Stimulated activated memory B cell treated with anti-CD40 and anti-IgM and Interleukin-4, amounts not matched to agents 10 μg/mL and 1 μg/mL and 100 μg/mL, for 72 hours (primary cell): ENCODE results near the gene IFITM2.
A peak's percentile ranks its signal among the peaks of the same experiment; 100 is the strongest.
"Not testable (repeated sequence)": the region's sequence is repeated elsewhere in the genome, so short reads cannot be mapped to it uniquely, and the experiment has no call there.

ENCODE experiments used
- ATAC-seq: fragments of 150-1000 bp; cut with Tn5 transposase; 2 replicates; pipeline ENCODE4 v1.10.0; 2021
- H3K27ac Mint-ChIP-seq: one replicate; pipeline ENCODE4 v1.8.0; 2022; ENCODE audit warnings: mild to moderate bottlenecking, mixed read lengths
- H3K27me3 Mint-ChIP-seq: one replicate; pipeline ENCODE4 v1.8.0; 2022; ENCODE audit warnings: mixed read lengths
- H3K36me3 Mint-ChIP-seq: one replicate; pipeline ENCODE4 v1.8.0; 2022; ENCODE audit warnings: mixed read lengths
- H3K4me1 Mint-ChIP-seq: one replicate; pipeline ENCODE4 v1.8.0; 2022; ENCODE audit warnings: mixed read lengths
- H3K4me3 Mint-ChIP-seq: one replicate; pipeline ENCODE4 v1.8.0; 2022; ENCODE audit warnings: mild to moderate bottlenecking, moderate library complexity, mixed read lengths
- H3K9me3 Mint-ChIP-seq: one replicate; pipeline ENCODE4 v1.8.0; 2022; ENCODE audit warnings: mixed read lengths

The IFITM2 gene

GRCh38 chr11:279040-279965 is 28.3 kb upstream of the IFITM2 start:
- no peaks in the 10 kb centered on the region for H3K36me3 Mint-ChIP-seq
- peaks cover 25% of the 10 kb centered on the region for H3K27me3 Mint-ChIP-seq
- no peaks in the 10 kb centered on the region for H3K9me3 Mint-ChIP-seq
- peak overlapping the region; percentile 40 for H3K4me3 Mint-ChIP-seq
- peak; percentile 52 for ATAC-seq
- H3K27ac Mint-ChIP-seq: peak overlapping the region; percentile 47
- H3K4me1 Mint-ChIP-seq: peaks cover 49% of the 10 kb centered on the region

GRCh38 chr11:279966-280705 is 27.5 kb upstream of the IFITM2 start:
- Mint-ChIP-seq H3K4me1 (peaks cover 44% of the 10 kb centered on the region), H3K27me3 (peaks cover 27% of the 10 kb centered on the region), H3K9me3 (no peaks in the 10 kb centered on the region), H3K4me3 (peak overlapping the region; percentile 74), H3K36me3 (no peaks in the 10 kb centered on the region), H3K27ac (no peak overlapping the region)
- peak; percentile 65 for ATAC-seq

- peak overlapping the region; percentile 63 for H3K4me3 Mint-ChIP-seq
- H3K9me3 Mint-ChIP-seq: no peaks in the 10 kb centered on the region
- peaks cover 34% of the 10 kb centered on the region for H3K27me3 Mint-ChIP-seq
- H3K4me1 Mint-ChIP-seq: peaks cover 43% of the 10 kb centered on the region
- H3K36me3 Mint-ChIP-seq: no peaks in the 10 kb centered on the region
- peak; percentile 55 for ATAC-seq
- H3K27ac Mint-ChIP-seq: peak overlapping the region; percentile 66
Measured at GRCh38 chr11:280706-281485, 26.7 kb upstream of the IFITM2 start.

- H3K4me3 Mint-ChIP-seq: peak overlapping the region; percentile 63
- ATAC-seq: no peak
- peaks cover 46% of the 10 kb centered on the region for H3K4me1 Mint-ChIP-seq
- peak overlapping the region; percentile 66 for H3K27ac Mint-ChIP-seq
- no peaks in the 10 kb centered on the region for H3K9me3 Mint-ChIP-seq
- no peaks in the 10 kb centered on the region for H3K36me3 Mint-ChIP-seq
- H3K27me3 Mint-ChIP-seq: peaks cover 38% of the 10 kb centered on the region
Measured at GRCh38 chr11:281486-282161, 26.0 kb upstream of the IFITM2 start.

GRCh38 chr11:282171-282570 is 25.4 kb upstream of the IFITM2 start:
- peak overlapping the region; percentile 46 for H3K4me3 Mint-ChIP-seq
- H3K27me3 Mint-ChIP-seq: peaks cover 44% of the 10 kb centered on the region
- H3K36me3 Mint-ChIP-seq: no peaks in the 10 kb centered on the region
- H3K9me3 Mint-ChIP-seq: no peaks in the 10 kb centered on the region
- H3K27ac Mint-ChIP-seq: no peak overlapping the region
- no peak for ATAC-seq
- H3K4me1 Mint-ChIP-seq: peaks cover 51% of the 10 kb centered on the region

- Mint-ChIP-seq H3K27ac (no peak overlapping the region), H3K4me1 (peaks cover 54% of the 10 kb centered on the region), H3K27me3 (peaks cover 47% of the 10 kb centered on the region), H3K4me3 (no peak overlapping the region), H3K36me3 (no peaks in the 10 kb centered on the region), H3K9me3 (no peaks in the 10 kb centered on the region)
- ATAC-seq: no peak
Measured at GRCh38 chr11:282630-283360, 24.8 kb upstream of the IFITM2 start.

- no peaks in the 10 kb centered on the region for H3K36me3 Mint-ChIP-seq
- peaks cover 52% of the 10 kb centered on the region for H3K4me1 Mint-ChIP-seq
- no peaks in the 10 kb centered on the region for H3K9me3 Mint-ChIP-seq
- no peak for ATAC-seq
- no peak overlapping the region for H3K27ac Mint-ChIP-seq
- H3K4me3 Mint-ChIP-seq: no peak overlapping the region
- H3K27me3 Mint-ChIP-seq: peaks cover 47% of the 10 kb centered on the region
Measured at GRCh38 chr11:283405-284104, 24.1 kb upstream of the IFITM2 start.

- H3K9me3 Mint-ChIP-seq: no peaks in the 10 kb centered on the region
- H3K4me3 Mint-ChIP-seq: no peak overlapping the region
- no peaks in the 10 kb centered on the region for H3K36me3 Mint-ChIP-seq
- H3K4me1 Mint-ChIP-seq: peaks cover 48% of the 10 kb centered on the region
- peaks cover 47% of the 10 kb centered on the region for H3K27me3 Mint-ChIP-seq
- no peak overlapping the region for H3K27ac Mint-ChIP-seq
- ATAC-seq: no peak
Measured at GRCh38 chr11:284105-285020, 23.3 kb upstream of the IFITM2 start.

- no peaks in the 10 kb centered on the region for H3K9me3 Mint-ChIP-seq
- H3K27me3 Mint-ChIP-seq: peaks cover 47% of the 10 kb centered on the region
- H3K27ac Mint-ChIP-seq: peak overlapping the region; percentile 9
- ATAC-seq: no peak
- H3K4me1 Mint-ChIP-seq: peaks cover 56% of the 10 kb centered on the region
- H3K36me3 Mint-ChIP-seq: no peaks in the 10 kb centered on the region
- H3K4me3 Mint-ChIP-seq: no peak overlapping the region
Measured at GRCh38 chr11:285021-285893, 22.4 kb upstream of the IFITM2 start.

GRCh38 chr11:285894-286220 is 21.8 kb upstream of the IFITM2 start:
- Mint-ChIP-seq H3K9me3 (no peaks in the 10 kb centered on the region), H3K27me3 (peaks cover 45% of the 10 kb centered on the region), H3K4me1 (peaks cover 60% of the 10 kb centered on the region), H3K4me3 (no peak overlapping the region), H3K36me3 (peaks cover 2% of the 10 kb centered on the region), H3K27ac (peak overlapping the region; percentile 9)
- no peak for ATAC-seq

- Mint-ChIP-seq H3K4me1 (peaks cover 49% of the 10 kb centered on the region), H3K27me3 (peaks cover 31% of the 10 kb centered on the region), H3K27ac (peak overlapping the region; percentile 97), H3K4me3 (peak overlapping the region; percentile 92)
- not testable (repeated sequence) for H3K36me3 Mint-ChIP-seq, ATAC-seq, H3K9me3 Mint-ChIP-seq
Measured at GRCh38 chr11:286977-287820, 20.4 kb upstream of the IFITM2 start.
